ENCODE measurements around the gene SF1.

- TF ChIP-seq CTCF (IDR thresholded peaks at IDR 0.05; ENCODE audit: low read depth, low read length) (peak; percentile 75), EZH2phosphoT487 (IDR thresholded peaks at IDR 0.05; ENCODE audit: low read depth) (no peak)
Observed at GRCh38 chr11:64742889-64743590, 35.3 kb downstream of the SF1 start.

Measured in OCI-LY3 (cell line).